Measurements from ENCODE around the gene TENM4.

The TENM4 gene

DNA sequence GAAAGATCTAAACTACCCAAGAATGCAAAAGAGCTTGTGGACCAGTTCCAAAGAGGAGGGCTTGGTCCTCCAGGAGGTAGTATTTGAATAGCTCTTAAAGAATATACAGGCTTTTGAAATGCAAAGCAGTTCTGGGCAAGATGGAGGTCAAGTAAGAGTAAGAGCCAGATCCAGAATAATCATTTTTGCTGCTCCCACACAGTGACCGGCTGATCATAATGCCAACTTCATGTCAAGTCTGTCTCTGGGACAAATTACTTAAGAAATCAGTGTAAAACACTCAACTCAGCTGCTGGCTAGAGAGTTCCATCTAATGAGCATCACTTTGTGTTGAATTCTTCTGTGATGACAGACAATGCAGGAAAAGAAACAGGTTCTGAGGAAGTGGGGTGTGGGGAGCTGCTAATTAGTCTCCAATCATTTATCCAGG, 615.2 kb downstream of the TENM4 start:
- DNase-seq, result no peak

DNA sequence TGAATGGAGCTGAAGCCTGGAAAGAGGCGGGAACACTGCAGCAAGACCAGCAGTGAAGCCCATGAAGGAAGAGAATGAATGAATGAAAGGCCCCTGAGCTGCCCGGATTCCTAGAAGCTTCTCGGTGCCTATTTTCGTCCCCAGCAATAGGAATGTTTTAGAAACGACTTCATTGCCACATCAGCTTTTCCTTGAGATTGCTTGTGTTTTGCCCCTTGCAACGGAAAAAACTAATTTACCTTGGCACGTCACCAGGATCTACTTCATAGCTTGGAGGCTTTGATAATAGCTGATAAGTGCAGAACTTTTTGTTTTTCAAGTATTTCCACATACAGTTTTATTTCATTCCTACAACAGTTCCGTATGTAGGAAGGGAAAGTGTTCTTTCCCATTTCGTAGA, 617.2 kb downstream of the TENM4 start:
- DNase-seq, result no peak

DNA sequence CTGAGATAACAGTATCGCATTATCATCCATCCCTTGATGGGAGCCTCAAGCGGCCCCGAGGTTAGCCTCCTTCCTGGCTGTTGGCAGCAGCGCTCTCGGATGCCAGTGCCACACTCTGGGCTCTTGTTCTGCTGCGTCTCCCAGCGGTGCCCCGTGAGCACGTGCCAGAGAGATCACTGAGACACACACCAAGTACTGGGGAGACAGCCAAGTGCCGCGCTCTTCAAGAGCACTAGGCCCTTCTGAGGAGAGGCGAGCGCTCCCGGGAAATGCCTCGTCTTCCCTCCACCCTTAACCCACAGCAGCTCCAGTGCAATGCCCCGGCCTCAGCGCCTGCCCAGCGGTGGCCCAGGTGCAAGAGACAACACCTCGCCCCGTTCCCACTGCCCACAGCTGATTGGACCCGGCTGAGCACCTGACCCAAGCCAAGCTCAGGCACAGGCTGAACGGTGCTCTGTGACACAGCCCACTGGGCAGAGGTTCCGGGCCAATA, 617.9 kb downstream of the TENM4 start:
- no peak for DNase-seq

DNA sequence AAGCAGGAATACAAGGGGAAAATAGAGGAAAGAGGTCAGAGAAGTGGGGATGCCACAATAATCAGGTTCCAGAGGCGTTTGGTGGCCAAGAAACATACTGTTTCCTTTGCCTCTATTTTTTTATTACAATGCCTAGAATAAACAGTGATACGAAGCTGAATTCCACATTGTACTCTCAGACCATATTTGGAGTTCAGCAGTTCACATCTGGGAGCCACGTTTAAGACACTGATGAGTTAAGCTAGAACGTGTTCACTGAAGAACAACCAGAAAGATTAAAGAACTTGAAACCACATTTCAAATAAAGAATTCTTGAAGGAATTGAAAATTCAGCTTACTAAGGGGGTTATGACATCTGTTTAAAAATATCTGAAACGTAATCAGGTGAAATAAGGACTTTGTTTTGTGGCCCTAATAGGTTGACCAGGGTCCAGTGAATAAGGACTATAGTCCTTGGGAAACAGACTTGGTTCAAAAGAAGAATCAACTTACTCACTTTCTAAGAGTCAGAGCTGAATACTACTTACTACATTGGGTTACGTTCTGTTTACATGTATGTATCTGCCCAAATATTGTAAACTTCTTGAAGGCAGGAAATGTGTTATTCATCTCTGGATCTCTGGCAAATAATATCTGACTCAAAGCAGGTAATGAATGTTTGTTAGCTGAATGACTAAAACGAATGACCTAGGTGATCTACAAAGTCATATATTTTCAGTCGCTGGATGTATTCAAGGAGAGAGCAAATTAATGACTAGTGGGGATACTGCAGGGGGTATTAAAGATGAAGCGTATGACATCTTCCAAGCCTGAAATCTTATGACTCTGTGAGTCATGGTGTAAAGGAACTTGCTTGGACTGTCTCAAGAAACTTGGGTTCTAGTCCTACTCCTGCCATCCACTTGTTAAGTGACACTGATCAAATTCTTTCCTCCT, 619.2 kb downstream of the TENM4 start:
- DNase-seq, result no peak

DNA sequence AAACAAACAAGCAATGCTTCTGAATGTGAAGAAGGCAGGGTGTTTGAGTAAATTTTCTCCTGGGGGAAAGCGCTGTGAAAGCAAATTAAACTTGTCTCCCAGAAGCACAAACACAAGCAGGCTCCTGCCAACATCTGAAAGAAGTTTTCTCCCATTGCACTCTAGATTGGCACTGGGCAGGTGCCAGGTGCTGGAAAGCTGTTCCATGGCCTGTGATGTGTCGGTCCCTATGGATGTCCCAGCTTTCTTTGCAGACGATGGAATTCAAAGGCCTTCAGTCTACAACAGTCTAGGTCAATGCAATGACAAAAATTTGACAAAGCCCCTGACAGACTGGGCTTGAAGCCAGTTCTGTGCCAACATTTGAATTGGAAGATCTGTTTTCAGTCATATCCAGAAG, 620.1 kb downstream of the TENM4 start:
- DNase-seq, result no peak

DNA sequence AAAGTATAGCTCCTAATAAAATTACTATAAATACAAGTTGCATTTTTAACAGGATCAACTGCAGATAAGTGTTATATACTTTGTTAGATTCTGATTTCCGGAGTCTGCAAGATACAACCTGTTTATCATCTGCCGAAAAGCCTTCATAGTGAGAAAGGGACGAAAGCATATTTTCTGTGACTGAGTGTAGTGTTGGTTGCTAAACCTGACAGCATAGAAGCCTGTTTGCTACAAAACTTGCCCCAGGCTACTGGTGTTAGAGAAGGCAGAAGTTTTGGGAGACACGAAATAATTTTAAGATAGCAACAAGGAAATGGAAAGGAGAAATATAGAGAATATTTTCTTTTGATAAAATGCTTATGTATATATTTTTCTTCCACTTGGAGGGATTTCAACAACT, 622.6 kb downstream of the TENM4 start:
- no peak for DNase-seq

GRCh38 chr11:78815831-78816230, 625.0 kb downstream of the TENM4 start:
- no peak for DNase-seq

GRCh38 chr11:78812513-78813293, 628.1 kb downstream of the TENM4 start:
- no peak for DNase-seq

DNA sequence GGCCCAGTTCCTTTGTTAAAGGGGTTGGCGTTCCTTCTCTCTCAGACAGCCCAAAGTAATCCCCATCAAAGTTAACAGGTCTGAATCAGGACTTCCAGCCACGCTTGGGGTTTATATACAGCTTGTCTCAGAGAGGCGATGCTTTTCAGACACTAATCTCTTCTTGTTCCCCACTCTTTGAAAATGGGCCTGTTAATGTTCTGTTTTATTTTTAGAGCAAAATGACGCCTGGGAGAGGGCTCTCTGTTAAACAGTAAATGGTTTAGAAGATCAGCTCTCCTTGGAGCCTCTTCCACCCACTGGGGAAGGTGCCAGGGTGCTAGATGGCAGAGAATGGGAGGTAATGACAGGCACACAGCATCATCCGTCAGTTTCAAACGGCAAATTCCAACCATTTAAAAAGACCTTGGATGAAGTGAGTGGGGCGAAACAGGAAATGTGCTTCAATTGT, 630.2 kb downstream of the TENM4 start:
- no peak for DNase-seq

GRCh38 chr11:78809931-78810541, 630.8 kb downstream of the TENM4 start:
- DNase-seq, result no peak

DNA sequence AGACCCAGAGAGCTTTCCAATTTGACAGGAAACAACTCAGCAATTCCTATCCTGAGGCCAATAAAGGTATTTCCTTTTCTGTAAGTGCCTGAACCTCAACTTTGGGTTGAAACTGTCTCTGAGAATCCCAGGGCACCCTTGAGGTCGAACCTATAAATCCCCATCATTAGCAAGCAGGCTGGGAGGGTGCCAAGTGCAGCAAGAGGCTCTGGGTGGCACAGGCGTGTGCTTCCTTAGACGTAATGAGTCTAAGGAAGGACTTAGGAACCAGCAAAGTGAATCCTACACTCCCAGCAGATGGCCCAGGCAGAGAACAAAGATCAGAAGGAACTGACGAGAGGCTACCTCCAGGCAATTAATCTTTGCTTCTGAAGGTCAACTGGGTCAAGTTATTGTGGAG, 631.9 kb downstream of the TENM4 start:
- no peak for DNase-seq

DNA sequence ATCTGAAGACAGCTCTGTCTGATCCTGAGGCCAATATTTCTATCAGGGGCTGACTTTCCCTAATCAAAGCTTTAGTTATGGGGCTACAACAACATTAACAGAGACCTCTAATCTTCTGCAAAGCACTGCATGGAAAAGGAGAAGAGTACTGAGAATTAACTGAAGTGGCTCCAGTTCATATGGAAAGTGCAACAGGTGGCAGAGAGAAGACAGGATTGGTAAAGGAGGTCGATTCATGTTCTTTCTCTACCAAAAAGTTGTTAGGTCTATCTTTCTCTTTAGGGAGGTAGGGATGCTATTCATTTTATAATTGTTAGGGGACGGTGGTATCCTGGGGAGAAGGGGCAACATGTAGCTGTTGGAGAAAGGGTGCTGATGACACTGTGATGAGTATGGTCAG, 633.5 kb downstream of the TENM4 start:
- DNase-seq, result no peak

GRCh38 chr11:78806214-78807004, 634.4 kb downstream of the TENM4 start:
- DNase-seq, result no peak

- DNase-seq, result no peak
Observed at GRCh38 chr11:78804991-78805390, 635.8 kb downstream of the TENM4 start.

- no peak for DNase-seq
Observed at GRCh38 chr11:78803995-78804394, 636.8 kb downstream of the TENM4 start.

DNA sequence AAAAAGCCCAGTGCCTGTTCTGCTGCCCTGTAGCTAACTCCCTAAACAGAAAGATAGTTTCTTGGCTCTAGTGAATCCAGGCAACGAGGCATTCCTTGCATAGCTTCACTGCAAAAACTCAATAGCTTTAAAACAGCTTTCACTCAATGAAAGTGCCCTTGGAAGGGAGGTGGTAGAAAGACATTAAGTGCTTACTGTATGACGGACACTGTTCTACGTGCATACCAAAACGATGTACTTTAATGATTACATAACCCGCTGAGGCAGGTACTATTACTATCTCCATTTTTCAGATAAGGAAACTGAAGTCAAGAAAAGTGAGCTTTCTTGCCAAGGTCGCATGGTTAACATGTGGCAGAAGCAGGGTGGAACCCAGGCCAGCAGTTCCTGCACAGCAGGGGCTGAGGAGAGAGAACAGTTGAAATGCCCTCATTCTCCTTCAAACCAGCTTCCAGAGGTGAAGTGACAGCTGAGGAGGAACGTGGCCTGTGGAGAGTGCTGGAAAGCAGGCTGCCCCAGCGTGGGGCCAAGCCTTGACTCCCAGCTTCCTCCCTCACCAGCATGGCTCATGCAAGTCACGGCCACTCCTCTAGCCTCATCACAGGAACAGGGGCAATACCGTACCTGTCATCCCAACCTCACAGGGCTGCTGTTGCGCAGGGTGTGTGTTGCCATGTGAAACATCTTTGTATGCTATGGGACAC, 638.6 kb downstream of the TENM4 start:
- no peak for DNase-seq

DNA sequence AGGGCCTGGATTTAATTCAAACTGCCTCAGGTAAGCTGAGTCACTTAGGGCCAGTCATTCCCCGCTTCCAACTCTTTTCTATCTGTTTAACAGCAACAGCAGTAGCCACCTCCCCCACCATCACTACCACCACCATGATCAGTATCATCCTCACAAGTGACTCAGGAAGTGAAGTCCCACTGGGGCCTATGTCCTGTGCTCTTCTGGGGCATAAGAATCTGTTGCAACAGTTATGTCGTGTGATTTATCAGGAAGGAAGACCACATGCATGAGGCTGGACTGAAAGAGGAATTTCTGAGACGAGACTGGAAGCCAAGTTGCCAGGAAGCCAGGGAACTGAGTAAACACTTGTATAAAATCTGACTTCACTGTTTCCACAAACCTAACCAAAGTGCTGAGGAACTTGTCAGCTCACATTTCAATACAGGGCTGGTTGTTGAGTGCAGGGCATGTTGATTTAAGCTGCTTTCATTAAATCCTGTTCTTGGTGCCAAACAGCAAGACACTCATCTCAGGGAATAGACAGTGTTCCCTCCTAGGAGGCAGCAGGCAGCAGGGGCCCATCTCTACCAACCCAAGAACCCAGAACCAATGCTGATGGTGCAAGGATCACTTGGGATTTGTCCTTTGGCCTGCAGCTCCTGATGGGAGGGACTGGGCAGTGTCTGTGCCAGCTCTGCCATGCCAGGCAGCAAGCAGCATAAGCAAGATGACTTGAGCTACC, 639.5 kb downstream of the TENM4 start:
- no peak for DNase-seq

DNA sequence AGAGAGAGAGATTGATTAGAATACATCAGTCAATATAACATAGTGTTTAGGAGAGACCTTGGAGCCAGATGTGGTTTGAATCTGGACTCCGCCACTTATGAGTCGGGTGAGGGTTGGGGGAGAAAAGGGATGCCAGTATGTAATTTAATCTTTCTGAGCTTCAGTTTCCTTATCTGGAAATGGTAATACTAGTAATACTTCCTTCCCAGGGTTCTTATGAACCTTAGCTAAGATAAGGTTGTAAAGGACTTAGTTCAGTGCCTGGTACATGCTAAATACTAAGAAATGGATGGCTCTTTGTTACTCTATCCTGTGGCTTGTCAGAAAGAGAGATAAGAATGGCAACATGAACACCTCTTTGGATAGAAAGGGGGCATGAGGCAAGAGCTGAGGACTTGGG, 640.1 kb downstream of the TENM4 start:
- DNase-seq, result no peak

DNA sequence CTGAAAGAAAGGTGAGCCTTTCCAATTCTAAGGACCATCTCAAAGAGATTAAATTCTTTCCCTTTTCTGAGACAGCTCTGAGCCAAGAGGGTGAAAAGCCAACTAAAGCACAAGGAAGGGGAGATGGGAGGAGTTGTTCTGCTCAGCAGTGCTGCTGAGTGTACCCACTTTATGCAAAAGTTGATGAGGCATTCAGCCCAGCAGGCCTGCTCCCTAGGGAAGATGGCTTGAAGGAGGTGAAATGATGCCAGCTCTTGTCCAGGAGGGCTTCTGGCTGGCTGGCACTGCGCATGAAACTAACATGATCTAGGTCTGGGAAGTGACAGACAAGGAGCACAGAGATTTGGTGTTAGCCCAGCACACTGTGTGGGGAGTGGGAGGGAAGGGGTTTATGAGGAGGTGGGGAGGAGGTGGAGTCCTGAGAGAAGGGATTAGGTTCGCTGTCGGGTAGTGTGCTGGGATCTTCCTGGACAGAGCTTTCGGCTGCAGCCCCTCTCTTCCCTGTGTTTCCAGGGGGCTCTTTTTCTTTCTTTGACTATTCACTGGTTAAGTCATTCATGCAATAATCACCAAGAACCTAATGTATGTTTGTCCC, 640.6 kb downstream of the TENM4 start:
- DNase-seq, result no peak

DNA sequence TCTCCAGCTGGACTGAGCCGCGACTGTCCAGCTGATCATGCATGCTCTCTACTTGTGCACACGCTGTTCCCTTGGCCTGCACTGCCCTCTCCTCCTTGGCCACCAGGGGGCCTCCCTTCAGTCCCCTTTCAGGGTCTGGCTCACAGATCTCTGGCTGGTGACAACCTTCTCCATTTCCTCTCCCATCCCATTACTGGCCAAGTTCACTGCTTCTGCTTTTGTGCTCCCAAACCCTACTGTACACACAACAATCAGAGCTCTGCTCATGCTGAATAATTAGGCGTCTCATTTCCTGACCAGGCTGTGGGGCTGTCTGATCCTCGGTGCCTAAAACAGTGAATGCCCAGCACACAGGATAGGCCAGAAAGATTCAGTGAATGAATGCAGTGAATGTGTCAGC, 642.2 kb downstream of the TENM4 start:
- peak; percentile 14 for DNase-seq

GRCh38 chr11:78797559-78797958, 643.3 kb downstream of the TENM4 start:
- DNase-seq, result no peak

All from activated naive CD4-positive, alpha-beta T cell treated with anti-CD3 and anti-CD28 coated beads, Interleukin-2, amount 50 U/mL, for 16 hours (primary cell).